ENCODE data around the gene CNTNAP5.

GRCh38 chr2:124834331-124834730 lies 809.2 kb downstream of the CNTNAP5 start:
- TF ChIP-seq BDP1 (IDR thresholded peaks at IDR 0.05; ENCODE audit: insufficient read depth, insufficient read length) (no peak), TCF7L2 (IDR thresholded peaks at IDR 0.05; ENCODE audit: low read depth, low read length) (no peak), EZH2 (IDR thresholded peaks at IDR 0.05; ENCODE audit: borderline replicate concordance, low read depth, low read length) (no peak), ZNF143 (CRISPR knock-in tag; IDR thresholded peaks at IDR 0.05) (no peak), CTCF (IDR thresholded peaks at IDR 0.05 in 2 of 3, conservative IDR thresholded peaks at IDR 0.05 in 1 of 3; ENCODE audit: insufficient read depth in 2 of 3, low read depth in 1 of 3, low read length in 3 of 3) (no peak), RBBP5 (IDR thresholded peaks at IDR 0.05; ENCODE audit: borderline replicate concordance, insufficient read depth, low read length, poor library complexity, severe bottlenecking) (no peak), TEAD4 (IDR thresholded peaks at IDR 0.05; ENCODE audit: low read length) (no peak), TEAD4 (CRISPR knock-in tag; IDR thresholded peaks at IDR 0.05; ENCODE audit: borderline replicate concordance) (no peak), HNRNPUL1 (IDR thresholded peaks at IDR 0.05; ENCODE audit: low read length) (no peak), REST (IDR thresholded peaks at IDR 0.05; ENCODE audit: borderline replicate concordance) (no peak), REST (CRISPR knock-in tag; IDR thresholded peaks at IDR 0.05; ENCODE audit: low read depth) (no peak), PHTF2 (CRISPR knock-in tag; IDR thresholded peaks at IDR 0.05) (no peak), MNT (conservative IDR thresholded peaks at IDR 0.05) (no peak), ZBTB11 (CRISPR knock-in tag; IDR thresholded peaks at IDR 0.05) (no peak)

Measured in K562 (cell line).